Activated effector memory CD4-positive, alpha-beta T cell treated with anti-CD3 and anti-CD28 coated beads, Interleukin-2, amount 50 U/mL, for 16 hours (primary cell): ENCODE results near the gene EEF1A2.
"Not testable (repeated sequence)": the region's sequence is repeated elsewhere in the genome, so short reads cannot be mapped to it uniquely, and the experiment has no call there.

Experiments
- DNase-seq: peaks from one replicate; pipeline ENCODE4 v3.0.0-alpha.2; 2020

Gene EEF1A2

GRCh38 chr20:63519668-63520503 lies 21.0 kb upstream of the EEF1A2 start:
- DNase-seq = peak; percentile 90

GRCh38 chr20:63518946-63519667 lies 20.2 kb upstream of the EEF1A2 start:
- no peak for DNase-seq

GRCh38 chr20:63518351-63518861 lies 19.5 kb upstream of the EEF1A2 start:
- no peak for DNase-seq

- DNase-seq = no peak
Measured at GRCh38 chr20:63517376-63518309, 18.8 kb upstream of the EEF1A2 start.

GRCh38 chr20:63514520-63514919 lies 15.6 kb upstream of the EEF1A2 start:
- not testable (repeated sequence) for DNase-seq

- no peak for DNase-seq
Measured at GRCh38 chr20:63513207-63513606, 14.3 kb upstream of the EEF1A2 start.

GRCh38 chr20:63509088-63509564 lies 10.2 kb upstream of the EEF1A2 start:
- no peak for DNase-seq

- DNase-seq = no peak
Measured at GRCh38 chr20:63508072-63508768, 9.3 kb upstream of the EEF1A2 start.

- DNase-seq = no peak
Measured at GRCh38 chr20:63507083-63507743, 8.3 kb upstream of the EEF1A2 start.

- no peak for DNase-seq
Measured at GRCh38 chr20:63505723-63506122, 6.8 kb upstream of the EEF1A2 start.

- no peak for DNase-seq
Measured at GRCh38 chr20:63505281-63505680, 6.4 kb upstream of the EEF1A2 start.

- DNase-seq = no peak
Measured at GRCh38 chr20:63504642-63505041, 5.8 kb upstream of the EEF1A2 start.

- no peak for DNase-seq
Measured at GRCh38 chr20:63503524-63503923, 4.6 kb upstream of the EEF1A2 start.

- no peak for DNase-seq
Measured at GRCh38 chr20:63502671-63503172, 3.8 kb upstream of the EEF1A2 start.

- no peak for DNase-seq
Measured at GRCh38 chr20:63501818-63502670, 3.2 kb upstream of the EEF1A2 start.

GRCh38 chr20:63500902-63501817 lies 2.3 kb upstream of the EEF1A2 start:
- DNase-seq = no peak

GRCh38 chr20:63500151-63500901 lies 1.4 kb upstream of the EEF1A2 start:
- DNase-seq = no peak

- DNase-seq = no peak
Measured at GRCh38 chr20:63499338-63499969, 571 bp upstream of the EEF1A2 start.
